ENCODE results near the gene LRP6.

The LRP6 gene

DNA sequence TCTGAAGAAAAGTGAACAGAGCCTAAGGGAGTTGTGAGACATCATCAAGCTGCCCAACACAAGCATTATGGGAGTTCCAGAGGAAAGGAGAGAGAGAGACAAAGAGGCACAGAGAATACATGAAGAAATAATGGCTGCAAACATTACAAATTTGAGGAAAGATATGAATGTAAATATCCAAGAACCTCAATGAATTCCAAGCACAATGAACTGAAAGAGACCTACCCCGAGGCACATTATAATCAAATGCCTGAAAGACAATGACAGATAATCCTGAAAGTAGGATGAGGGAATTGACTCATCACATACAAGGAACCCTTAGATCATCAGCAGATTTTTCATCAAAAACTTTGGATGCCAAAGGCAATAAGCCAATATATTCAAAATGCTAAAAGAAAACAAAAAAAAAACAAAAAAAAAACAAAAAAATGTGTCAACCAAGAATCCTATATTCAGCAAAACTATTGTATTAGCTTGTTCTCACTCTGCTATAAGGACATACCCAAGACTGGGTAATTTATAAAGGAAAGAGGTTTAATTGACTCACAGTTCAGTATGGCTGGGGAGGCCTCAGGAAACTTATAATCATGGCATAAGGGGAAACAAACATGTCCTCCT lies 158.3 kb downstream of the LRP6 start:
- FAIRE-seq = no peak

DNA sequence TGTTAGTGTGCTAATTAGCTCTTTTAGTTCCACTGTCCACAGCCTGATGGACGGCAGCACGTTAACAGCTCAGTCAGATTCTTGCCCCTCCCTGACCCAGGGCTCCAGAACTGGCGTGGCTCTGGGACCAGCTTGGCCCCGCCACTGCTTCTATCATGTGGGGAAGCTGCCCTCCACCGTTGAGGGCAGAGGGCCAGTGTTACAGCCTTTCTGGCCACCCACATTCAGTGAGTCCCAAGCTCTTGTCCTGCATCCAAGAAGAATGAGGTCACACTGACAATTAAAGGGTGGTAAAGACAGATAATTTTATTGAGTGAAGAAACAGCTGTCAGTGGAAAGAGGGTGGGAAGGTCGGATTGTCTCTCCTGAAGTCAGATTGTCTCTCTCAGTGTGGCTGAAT lies 159.2 kb downstream of the LRP6 start:
- DNase-seq (ENCODE audit: insufficient read length, low spot score) (no peak), FAIRE-seq (no peak)
- TF ChIP-seq, protein P1, sequence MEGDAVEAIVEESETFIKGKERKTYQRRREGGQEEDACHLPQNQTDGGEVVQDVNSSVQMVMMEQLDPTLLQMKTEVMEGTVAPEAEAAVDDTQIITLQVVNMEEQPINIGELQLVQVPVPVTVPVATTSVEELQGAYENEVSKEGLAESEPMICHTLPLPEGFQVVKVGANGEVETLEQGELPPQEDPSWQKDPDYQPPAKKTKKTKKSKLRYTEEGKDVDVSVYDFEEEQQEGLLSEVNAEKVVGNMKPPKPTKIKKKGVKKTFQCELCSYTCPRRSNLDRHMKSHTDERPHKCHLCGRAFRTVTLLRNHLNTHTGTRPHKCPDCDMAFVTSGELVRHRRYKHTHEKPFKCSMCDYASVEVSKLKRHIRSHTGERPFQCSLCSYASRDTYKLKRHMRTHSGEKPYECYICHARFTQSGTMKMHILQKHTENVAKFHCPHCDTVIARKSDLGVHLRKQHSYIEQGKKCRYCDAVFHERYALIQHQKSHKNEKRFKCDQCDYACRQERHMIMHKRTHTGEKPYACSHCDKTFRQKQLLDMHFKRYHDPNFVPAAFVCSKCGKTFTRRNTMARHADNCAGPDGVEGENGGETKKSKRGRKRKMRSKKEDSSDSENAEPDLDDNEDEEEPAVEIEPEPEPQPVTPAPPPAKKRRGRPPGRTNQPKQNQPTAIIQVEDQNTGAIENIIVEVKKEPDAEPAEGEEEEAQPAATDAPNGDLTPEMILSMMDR (IDR thresholded peaks at IDR 0.05; ENCODE audit: insufficient read depth, missing control alignments) = no peak

More for the DNA sequence above, 158.3 kb downstream of the LRP6 start:
- TF ChIP-seq, protein P1 (IDR thresholded peaks at IDR 0.05; ENCODE audit: insufficient read depth, missing control alignments) = no peak
- DNase-seq (ENCODE audit: insufficient read length, low spot score) = no peak

DNA sequence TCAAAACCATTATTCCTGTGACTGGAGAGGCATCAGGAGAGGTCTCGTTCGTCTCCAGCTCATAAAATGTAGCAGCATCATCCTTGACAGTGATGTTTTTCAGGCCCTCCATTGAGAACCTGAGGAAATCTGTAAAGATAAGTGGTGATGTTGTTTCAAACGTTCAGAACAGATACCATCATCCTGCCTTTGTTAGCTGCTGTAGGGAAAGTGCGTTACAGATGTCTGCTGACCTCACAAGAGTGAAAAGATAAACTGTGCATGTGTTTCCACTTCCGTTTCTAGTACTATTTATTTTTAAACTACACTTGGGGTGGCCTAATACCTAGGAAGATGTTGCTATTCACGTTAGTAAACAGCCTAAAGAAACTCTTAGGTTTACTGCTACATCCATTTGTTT lies 167.7 kb downstream of the LRP6 start:
- DNase-seq (ENCODE audit: insufficient read length, low spot score) (no peak), FAIRE-seq (no peak)
- TF ChIP-seq, protein P1 (IDR thresholded peaks at IDR 0.05; ENCODE audit: insufficient read depth, missing control alignments) = no peak

DNA sequence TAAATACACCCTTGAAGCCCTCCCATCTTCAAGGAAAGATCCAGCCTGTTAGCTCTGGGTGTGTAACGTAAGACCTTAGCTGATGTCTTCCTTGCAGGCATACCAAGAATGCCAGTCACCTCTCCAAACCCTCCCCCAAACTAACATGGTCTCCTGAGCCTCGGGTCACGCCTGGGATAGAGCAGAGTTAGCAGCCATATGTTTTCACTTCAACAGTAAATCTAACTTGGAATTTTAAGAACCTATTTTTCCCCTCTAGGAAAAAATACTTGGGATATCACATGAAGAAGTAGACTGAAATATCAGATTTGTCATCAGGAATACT lies 168.2 kb downstream of the LRP6 start:
- DNase-seq (ENCODE audit: insufficient read length, low spot score) (no peak), FAIRE-seq (no peak)
- TF ChIP-seq, protein P1 (IDR thresholded peaks at IDR 0.05; ENCODE audit: insufficient read depth, missing control alignments) = no peak

DNA sequence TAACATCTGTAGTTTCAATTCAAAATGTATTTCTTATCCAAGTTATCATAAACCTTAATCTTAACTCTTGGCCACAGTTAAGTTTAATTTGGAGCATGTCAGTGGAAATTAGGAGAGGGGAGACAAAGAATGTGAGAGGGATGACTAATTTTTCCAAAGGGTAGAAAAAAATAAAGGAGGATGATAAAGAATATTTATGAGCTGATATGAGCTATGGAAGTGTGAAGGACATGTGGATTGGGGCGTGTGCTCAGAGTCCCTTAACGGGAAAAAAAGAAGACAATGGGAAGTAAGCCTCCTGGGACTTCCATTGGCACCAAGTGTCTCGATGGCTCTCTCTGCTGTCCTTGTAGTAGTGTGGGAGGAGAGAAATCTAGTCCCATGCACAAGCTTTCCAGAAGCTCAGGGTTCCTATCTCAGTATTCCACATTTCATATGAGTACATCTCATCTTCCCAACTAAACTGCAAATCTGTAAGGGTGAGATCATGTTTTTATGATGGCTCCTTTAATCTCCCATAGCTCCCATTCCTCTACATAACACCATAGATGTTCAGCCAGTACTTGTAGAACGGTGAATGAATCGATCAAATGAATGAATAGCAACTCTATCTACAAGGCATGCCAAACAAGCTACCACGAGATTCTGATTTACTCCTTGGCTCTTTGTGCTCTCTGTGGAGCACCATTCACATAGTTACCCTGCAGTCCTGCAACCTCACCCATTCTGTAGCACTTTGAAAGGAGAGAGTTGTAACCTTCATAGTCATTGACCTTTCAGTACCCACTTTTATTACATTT lies 168.8 kb downstream of the LRP6 start:
- no peak for FAIRE-seq
- TF ChIP-seq, protein P1 (IDR thresholded peaks at IDR 0.05; ENCODE audit: insufficient read depth, missing control alignments) = no peak
- no peak for DNase-seq (ENCODE audit: insufficient read length, low spot score)

DNA sequence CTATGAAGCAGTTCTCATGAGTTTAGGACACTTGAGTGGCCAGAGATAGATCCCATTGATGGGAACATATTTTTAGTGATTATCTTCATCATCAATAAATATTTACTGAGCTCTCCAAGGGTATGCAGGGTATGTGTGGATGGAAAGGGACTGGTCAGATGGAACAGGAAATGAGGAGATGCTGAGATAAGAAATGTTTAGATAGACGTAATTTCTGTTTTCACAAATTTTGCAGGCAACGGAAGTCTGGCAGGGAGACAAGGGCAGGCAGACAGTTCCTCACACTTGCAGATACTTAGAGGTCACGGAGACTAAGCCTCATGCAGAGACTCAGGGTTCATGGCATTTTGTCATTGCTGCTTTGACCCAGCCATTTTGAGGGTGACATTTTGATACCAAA lies 171.8 kb downstream of the LRP6 start:
- DNase-seq (ENCODE audit: insufficient read length, low spot score) (no peak), FAIRE-seq (no peak)
- TF ChIP-seq, protein P1 (IDR thresholded peaks at IDR 0.05; ENCODE audit: insufficient read depth, missing control alignments) = no peak

DNA sequence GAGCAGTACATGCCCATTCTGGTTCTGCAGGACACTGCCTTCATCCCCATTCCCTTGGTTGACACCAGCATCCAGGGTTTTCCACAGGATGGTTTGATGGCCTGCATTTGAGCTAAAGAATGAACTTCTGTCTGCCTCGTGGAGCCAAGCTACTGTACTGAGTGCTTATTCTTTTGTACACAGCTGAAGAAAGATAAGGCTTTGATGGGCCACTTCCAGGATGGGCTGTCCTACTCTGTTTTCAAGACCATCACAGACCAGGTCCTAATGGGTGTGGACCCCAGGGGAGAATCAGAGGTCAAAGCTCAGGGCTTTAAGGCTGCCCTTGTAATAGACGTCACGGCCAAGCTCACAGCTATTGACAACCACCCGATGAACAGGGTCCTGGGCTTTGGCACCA lies 172.4 kb downstream of the LRP6 start:
- TF ChIP-seq, protein P1 (IDR thresholded peaks at IDR 0.05; ENCODE audit: insufficient read depth, missing control alignments) = no peak
- FAIRE-seq = no peak
- no peak for DNase-seq (ENCODE audit: insufficient read length, low spot score)
